GM18517 (cell line): ENCODE measurements around the gene DDX42.

ENCODE experiments used
- ATAC-seq: cut with Tn5 transposase; IDR thresholded peaks from one replicate; pipeline ENCODE4 v1.9.1; 2021; ENCODE audit warnings: mild to moderate bottlenecking, moderate library complexity; ENCODE audit not compliant: unreplicated experiment

The DDX42 gene

GRCh38 chr17:63774141-63774968 is at the start of gene DDX42:
Gene DDX42 (plus strand): TSS chr17:63774170. CDS start chr17:63787050, 12,880 bp downstream.
- ATAC-seq: no peak

DNA sequence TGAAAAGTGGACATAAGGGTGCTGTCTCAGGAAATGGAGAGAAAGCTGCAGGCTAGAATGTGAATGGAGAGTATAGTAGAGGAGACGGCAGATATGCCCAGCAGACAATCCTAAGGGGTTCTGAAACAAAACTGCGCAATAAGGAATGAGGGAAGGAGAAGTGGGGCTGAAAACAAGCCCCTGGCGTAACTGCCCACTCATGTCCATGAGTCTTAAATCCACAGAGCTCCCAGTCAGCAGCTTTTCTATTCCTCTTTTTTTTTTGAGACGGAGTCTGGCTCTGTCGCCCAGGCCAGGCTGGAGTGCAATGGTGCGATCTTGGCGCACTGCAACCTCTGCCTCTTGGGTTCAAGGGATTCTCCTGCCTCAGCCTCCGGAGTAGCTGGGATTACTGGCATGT is 38.3 kb upstream of the DDX42 start:
- no peak for ATAC-seq

DNA sequence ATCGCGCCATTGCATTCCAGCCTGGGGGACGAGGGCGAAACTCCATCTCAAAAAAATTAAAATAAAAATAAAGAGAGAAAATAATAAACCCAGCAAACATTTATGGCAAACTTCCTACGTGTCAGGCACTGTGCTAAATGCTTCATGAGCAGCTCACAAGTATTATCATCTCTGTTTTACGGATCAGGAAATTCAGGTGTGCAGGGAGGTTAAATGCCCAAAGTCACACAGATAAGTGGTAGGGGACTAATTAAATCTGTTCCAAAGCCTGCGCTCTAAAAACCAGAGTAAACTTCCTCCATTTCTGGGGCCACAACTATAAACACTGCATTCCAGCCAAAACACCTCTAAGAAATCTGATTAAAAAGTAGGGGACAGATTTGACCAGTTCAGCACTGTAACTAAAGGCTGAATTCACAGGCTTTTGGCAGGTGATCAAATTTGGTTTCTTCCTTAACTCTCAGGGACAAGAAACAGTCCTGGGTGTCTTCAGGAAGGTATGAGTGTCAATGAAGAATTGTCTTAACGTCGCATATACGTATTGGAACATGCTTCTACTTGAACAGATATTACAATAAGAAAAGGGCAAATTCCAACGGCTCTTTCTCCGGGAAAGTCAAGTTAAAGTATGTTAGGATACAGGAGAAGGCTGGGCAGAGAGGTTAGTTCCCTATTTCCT is 33.4 kb upstream of the DDX42 start:
- no peak for ATAC-seq

DNA sequence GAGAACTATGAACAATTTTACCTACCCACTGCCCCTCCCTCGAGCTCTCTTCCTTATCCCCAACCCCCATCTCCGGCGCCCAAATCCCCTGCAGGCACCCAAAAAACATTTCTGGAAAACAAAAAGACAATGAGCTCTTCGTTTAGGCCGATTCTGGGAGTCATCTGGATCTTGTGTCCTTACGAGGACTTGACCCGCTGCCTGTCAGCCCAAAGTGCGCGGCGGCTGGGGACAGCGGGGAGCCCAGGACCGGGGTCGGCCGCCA is 32.9 kb upstream of the DDX42 start:
- ATAC-seq: peak; percentile 14

- ATAC-seq: peak; percentile 80
Measured at GRCh38 chr17:63741408-63742173, 32.4 kb upstream of the DDX42 start, which contains the start of gene STRADA. Gene STRADA (minus strand): TSS chr17:63741799. CDS start chr17:63728369, 13,430 bp downstream.

GRCh38 chr17:63751806-63752205 is 22.2 kb upstream of the DDX42 start:
- ATAC-seq: no peak

DNA sequence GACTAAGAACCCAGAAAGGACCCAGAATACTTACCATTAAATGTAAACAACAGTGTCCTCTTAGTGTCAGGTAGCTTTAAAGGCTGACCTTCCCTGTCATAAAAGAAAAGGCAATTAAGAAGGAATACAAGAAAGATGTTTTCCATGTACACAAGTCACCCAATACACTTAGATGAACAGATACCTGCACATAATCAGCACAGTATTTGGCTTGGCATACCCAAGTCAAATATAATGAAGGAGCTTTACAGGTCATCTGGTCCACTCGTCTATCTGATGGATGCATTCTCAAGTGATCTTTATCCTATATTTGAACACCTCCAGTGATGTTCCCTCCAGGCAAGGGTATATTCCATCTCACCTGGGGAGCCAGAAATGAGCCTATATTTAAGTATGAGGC is 21.3 kb upstream of the DDX42 start:
- no peak for ATAC-seq

- ATAC-seq: no peak
Measured at GRCh38 chr17:63753215-63753614, 20.8 kb upstream of the DDX42 start.

- no peak for ATAC-seq
Measured at GRCh38 chr17:63754046-63754445, 19.9 kb upstream of the DDX42 start.

DNA sequence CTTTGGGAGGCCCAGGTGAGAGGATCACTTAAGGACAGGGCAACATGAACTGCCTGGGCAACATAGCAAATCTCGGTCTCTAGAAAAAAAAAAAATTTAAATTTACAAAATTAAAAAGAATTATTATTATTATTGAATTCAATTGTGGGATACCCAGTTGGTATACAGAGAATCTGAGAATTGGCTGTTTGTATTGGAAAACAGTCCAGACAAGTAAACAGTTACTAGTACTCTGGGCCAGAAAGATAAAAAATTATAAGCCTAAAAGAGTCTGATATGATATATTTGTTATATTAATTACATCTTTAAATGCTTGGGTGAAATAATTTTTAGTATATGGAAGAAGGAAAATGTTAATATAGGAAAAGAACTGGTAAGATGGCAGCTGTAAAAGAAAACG is 15.5 kb upstream of the DDX42 start:
- no peak for ATAC-seq

DNA sequence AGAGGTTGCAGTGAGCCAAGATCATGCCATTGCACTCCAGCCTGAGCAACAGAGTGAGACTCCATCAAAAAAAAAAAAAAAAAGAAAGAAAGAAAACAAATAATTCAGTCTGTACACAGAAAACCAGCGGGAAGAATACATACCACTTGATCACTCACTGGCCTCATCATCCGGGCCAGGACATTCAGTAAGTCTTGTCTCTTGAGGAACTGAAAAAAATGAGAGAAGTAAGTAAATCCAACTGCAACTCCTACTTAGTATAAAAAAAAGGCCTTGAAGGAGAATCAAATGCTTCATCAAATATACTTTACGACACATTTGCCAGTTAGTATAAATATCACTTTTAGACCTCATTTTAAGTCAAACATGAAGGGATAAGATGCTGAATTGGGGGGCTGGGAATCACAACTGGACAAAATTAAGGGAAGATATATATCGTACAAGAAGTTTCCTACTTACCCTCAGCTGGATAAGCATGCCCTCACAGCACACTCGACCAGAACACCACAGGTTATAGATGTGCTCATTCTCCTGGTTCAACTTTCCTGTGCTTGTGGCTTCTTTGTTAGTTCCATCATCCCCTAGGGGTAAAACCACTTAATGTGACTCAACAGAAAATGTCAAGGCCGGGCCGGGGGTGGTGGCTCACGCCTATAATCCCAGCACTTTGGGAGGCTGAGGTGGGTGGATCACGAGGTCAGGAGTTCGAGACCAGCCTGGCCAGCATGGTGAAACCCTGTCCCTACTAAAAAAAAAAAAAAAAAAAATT is 13.0 kb upstream of the DDX42 start:
- ATAC-seq: no peak

- no peak for ATAC-seq
Measured at GRCh38 chr17:63762161-63763078, 11.6 kb upstream of the DDX42 start.

DNA sequence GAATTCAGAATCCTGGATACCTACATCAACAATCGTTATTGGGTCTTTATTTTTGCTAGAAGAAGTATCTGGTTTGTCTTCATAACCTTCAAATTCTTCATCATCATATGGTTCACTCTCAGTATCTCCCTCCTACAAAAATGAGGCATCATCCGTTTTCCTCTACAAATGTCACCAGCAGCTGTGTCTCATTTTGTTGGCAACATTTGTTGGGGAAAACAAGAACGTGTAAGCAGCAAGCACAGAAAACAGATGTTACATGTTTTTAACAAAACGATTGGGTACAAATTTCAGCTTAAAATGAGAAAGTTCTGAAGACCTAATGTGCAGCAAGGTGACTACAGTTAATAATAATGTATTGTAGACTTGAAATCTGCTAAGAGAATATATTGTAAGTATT is 9.3 kb upstream of the DDX42 start:
- ATAC-seq: no peak

GRCh38 chr17:63766754-63767153 is 7.2 kb upstream of the DDX42 start:
- no peak for ATAC-seq

GRCh38 chr17:63768433-63768832 is 5.5 kb upstream of the DDX42 start:
- ATAC-seq: no peak

DNA sequence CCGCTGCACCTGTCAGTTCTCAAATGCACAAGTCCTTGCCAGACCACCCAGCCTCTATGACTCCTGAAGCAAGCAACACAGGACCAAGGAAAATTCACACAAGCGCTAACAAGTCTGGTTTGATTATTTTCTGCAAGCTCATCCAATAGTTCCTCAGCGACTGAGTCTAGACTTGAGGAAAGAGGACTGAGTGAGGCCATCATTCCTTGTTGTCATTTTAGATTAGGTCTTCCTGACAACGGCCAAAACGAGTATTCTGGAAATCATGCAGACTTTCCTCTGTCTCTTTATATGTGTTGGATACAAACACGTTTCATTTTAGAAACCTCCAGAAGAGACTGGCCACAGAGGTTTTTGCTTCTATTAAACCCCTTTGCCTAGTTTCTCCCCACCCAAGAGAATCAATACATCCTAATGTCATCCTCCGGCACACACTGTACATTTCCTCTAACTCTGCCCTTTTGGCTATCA is 1.1 kb upstream of the DDX42 start:
- no peak for ATAC-seq

GRCh38 chr17:63773272-63774140 is 464 bp upstream of the DDX42 start, which contains the start of gene CCDC47:
Gene CCDC47 (minus strand): TSS chr17:63773597. CDS start chr17:63766175, 7,422 bp downstream.
- peak; percentile 91 for ATAC-seq

DNA sequence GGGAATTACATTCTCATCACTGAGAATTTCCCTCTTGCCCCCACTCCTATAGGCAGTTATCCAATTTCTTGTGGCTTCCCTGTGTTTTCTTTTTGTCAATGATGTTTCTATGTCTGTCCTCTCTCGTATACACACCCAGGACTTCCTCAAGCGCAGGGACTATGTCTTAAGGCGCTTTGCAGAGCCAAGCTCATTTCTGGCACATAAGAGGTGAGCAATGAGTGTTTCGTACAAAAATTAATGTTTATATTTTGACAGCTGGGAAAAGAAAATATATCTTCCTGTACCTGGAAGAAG is 947 bp downstream of the DDX42 start:
- ATAC-seq: no peak

DNA sequence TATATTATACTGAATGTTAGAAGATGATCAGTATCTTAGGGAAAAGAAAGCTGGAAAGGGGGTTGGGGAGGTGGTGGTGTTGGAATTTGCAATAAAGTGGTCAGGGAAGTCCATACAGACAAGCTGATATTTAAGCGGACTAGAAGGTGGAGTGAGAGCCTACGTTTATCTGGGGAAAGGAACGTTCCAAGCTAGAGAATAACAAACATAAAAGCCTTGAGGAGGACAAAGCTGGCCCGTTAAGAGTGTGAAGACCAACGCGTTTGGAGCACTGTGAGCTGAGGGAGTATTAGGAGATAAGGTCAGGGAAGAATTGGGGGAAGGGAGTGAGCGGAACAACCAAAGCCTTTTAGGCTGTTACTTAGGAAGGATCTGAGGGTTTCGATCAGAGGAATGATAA is 1.4 kb downstream of the DDX42 start:
- no peak for ATAC-seq
